GM18861 (cell line): ENCODE results near the gene ARF1.
"Not testable (repeated sequence)": the region's sequence is repeated elsewhere in the genome, so short reads cannot be mapped to it uniquely, and the experiment has no call there.

Experiments used
- ATAC-seq: cut with Tn5 transposase; IDR thresholded peaks from one replicate; pipeline ENCODE4 v1.9.1; 2021; ENCODE audit not compliant: unreplicated experiment

Gene ARF1

GRCh38 chr1:228100822-228101613 is 18.5 kb downstream of the ARF1 start:
- ATAC-seq = no peak

- no peak for ATAC-seq
These were observed 19.1 kb downstream of the ARF1 start for GRCh38 chr1:228101614-228101993.

GRCh38 chr1:228101994-228102790 is 19.7 kb downstream of the ARF1 start:
- ATAC-seq = no peak

GRCh38 chr1:228102791-228103620 is 20.5 kb downstream of the ARF1 start, which contains the start of gene C1orf35:
C1orf35 (minus strand) TSS chr1:228103325; CDS start chr1:228103227, 98 bp downstream.
- peak; percentile 70 for ATAC-seq

- ATAC-seq = no peak
These were observed 22.2 kb downstream of the ARF1 start for GRCh38 chr1:228104526-228105269.

GRCh38 chr1:228105270-228105995 is 22.9 kb downstream of the ARF1 start:
- no peak for ATAC-seq

- ATAC-seq = no peak
These were observed 23.7 kb downstream of the ARF1 start for GRCh38 chr1:228105996-228106799.

GRCh38 chr1:228106800-228107054 is 24.2 kb downstream of the ARF1 start:
- no peak for ATAC-seq

GRCh38 chr1:228107636-228108035 is 25.1 kb downstream of the ARF1 start:
- no peak for ATAC-seq

- no peak for ATAC-seq
These were observed 25.7 kb downstream of the ARF1 start for GRCh38 chr1:228108055-228108690.

- no peak for ATAC-seq
These were observed 26.2 kb downstream of the ARF1 start for GRCh38 chr1:228108742-228109072.

GRCh38 chr1:228109073-228109961 is 26.8 kb downstream of the ARF1 start, which contains the start of gene MRPL55:
MRPL55 (minus strand) TSS chr1:228109299; CDS start chr1:228108260, 1,039 bp downstream.
- ATAC-seq = peak; percentile 85

GRCh38 chr1:228109962-228110488 is 27.5 kb downstream of the ARF1 start:
- no peak for ATAC-seq

GRCh38 chr1:228110556-228110955 is 28.0 kb downstream of the ARF1 start:
- no peak for ATAC-seq

GRCh38 chr1:228111315-228111714 is 28.8 kb downstream of the ARF1 start:
- ATAC-seq = not testable (repeated sequence)

- ATAC-seq = no peak
These were observed 29.7 kb downstream of the ARF1 start for GRCh38 chr1:228112167-228112566.

- ATAC-seq = no peak
These were observed 30.1 kb downstream of the ARF1 start for GRCh38 chr1:228112617-228113016.

- ATAC-seq = no peak
These were observed 32.3 kb downstream of the ARF1 start for GRCh38 chr1:228114827-228115226.
